ENCODE measurements around the gene ARHGEF16. TPM values are rescaled to one million over a fixed set of nuclear protein-coding genes. Genes with fewer than 3 reads are reported as not detected.

ARHGEF16 gene
- total RNA-seq, 1 experiment from 2014 or later: 25.1 TPM

DNA sequence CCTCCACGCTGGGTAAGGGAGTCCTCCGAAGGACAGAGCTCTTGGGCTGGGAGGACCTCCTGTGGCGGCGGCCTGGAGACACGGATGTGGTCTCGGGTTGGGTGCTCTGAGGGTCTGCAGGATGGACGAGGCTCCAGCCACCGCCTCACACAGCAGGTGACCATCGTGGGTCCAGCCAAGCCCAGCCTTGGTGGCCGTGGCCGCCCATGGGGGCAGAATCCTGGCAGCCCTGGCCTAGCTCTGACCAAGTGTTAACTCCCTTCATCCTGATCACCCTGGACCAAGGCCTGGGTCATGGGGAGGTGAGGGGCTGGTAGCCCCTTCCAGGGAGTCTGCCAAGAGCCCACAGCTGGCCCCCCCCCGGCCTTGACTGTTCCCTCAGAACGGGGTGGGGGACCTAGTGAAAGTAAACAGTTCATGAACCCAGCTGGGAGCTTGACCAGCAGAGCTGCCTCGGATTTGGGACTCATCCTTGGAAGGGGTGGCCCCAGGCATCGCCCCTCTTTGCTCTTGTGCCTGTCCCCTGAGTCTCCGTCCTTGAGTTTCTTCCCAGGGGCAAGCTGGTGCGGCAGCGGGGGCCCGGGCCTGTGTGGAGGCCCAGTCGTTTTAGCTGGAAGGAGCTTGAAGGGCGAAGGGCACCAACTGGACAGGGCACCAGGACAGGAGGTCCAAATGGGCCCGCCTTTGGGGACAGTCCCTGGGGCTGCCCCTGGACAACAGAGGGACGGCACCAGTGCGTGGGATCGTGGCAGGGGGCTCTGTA, 17.8 kb downstream of the ARHGEF16 start:
- H3K4me1 ChIP-seq (replicated peaks; ENCODE audit: insufficient read depth): no peaks in the 10 kb centered on the region
- intact Hi-C loops (cut with micrococcal nuclease; ENCODE audit: unreplicated experiment): no loop called here
- TF ChIP-seq EZH2 (IDR thresholded peaks at IDR 0.05; ENCODE audit: low read depth): no peak
- TF ChIP-seq, protein P1, sequence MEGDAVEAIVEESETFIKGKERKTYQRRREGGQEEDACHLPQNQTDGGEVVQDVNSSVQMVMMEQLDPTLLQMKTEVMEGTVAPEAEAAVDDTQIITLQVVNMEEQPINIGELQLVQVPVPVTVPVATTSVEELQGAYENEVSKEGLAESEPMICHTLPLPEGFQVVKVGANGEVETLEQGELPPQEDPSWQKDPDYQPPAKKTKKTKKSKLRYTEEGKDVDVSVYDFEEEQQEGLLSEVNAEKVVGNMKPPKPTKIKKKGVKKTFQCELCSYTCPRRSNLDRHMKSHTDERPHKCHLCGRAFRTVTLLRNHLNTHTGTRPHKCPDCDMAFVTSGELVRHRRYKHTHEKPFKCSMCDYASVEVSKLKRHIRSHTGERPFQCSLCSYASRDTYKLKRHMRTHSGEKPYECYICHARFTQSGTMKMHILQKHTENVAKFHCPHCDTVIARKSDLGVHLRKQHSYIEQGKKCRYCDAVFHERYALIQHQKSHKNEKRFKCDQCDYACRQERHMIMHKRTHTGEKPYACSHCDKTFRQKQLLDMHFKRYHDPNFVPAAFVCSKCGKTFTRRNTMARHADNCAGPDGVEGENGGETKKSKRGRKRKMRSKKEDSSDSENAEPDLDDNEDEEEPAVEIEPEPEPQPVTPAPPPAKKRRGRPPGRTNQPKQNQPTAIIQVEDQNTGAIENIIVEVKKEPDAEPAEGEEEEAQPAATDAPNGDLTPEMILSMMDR (conservative IDR thresholded peaks at IDR 0.05): no peak
- no peaks in the 10 kb centered on the region for H3K9me3 ChIP-seq (ENCODE audit: insufficient read depth, low read depth)
- POLR2A ChIA-PET (ENCODE audit: unreplicated experiment): no interaction called here
- H4K20me1 ChIP-seq (ENCODE audit: insufficient read depth): no peaks in the 10 kb centered on the region; the same call in 1 of the 2 replicates
- no peaks in the 10 kb centered on the region for H3K36me3 ChIP-seq (ENCODE audit: low read depth)
- H3F3A ChIP-seq (ENCODE audit: insufficient read depth, low read depth): peaks cover 7% of the 10 kb centered on the region; the same call in 1 of the 2 replicates
- no peak for DNase-seq
- BruUV-seq (replicated peaks): no TSS peak
- no peaks in the 10 kb centered on the region for H3K9me2 ChIP-seq (ENCODE audit: insufficient read depth)
- no peak overlapping the region for H3K4me3 ChIP-seq
- no peaks in the 10 kb centered on the region for H3K79me2 ChIP-seq (ENCODE audit: low read depth)
- H2AFZ ChIP-seq: no peak overlapping the region
- CTCF ChIA-PET: interaction anchor here (1.1 kb wide), 1 partner anchor 19 kb away, joined by 6 read pairs; no protein-coding TSS in a partner anchor
- H3K27ac ChIP-seq: no peak overlapping the region
- no peak overlapping the region for H3K4me2 ChIP-seq
- no peaks in the 10 kb centered on the region for H3K27me3 ChIP-seq (ENCODE audit: insufficient read depth, low read depth)

DNA sequence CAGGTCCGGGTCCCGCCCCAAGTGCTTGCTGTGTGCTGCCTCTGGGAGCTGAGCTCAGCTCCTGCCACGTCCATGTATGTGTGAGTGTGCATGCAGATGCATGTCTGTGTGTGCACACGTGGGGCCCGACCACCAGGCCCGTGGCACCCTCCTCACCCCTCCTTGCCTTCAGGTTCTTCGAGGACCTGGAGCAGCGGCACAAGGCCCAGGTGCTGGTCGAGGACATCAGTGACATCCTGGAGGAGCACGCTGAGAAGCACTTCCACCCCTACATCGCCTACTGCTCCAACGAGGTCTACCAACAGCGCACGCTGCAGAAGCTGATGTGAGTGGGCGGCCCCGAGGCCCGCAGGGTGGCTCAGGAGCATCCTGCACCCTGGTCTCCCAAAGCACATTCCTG, 18.4 kb downstream of the ARHGEF16 start:
- Histone ChIP-seq H3K9me3 (ENCODE audit: insufficient read depth, low read depth) (no peaks in the 10 kb centered on the region), H3K4me3 (no peak overlapping the region), H3K4me1 (replicated peaks; ENCODE audit: insufficient read depth) (no peaks in the 10 kb centered on the region), H3K27ac (no peak overlapping the region), H3K27me3 (ENCODE audit: insufficient read depth, low read depth) (no peaks in the 10 kb centered on the region), H4K20me1 (ENCODE audit: insufficient read depth) (no peaks in the 10 kb centered on the region; the same call in 1 of the 2 replicates), H3K36me3 (ENCODE audit: low read depth) (no peaks in the 10 kb centered on the region), H3K4me2 (no peak overlapping the region), H2AFZ (no peak overlapping the region), H3K9me2 (ENCODE audit: insufficient read depth) (no peaks in the 10 kb centered on the region), H3K79me2 (ENCODE audit: low read depth) (no peaks in the 10 kb centered on the region), H3F3A (ENCODE audit: insufficient read depth, low read depth) (peaks cover 12% of the 10 kb centered on the region; the same call in 1 of the 2 replicates)
- TF ChIP-seq, protein P1 (conservative IDR thresholded peaks at IDR 0.05): no peak
- TF ChIP-seq EZH2 (IDR thresholded peaks at IDR 0.05; ENCODE audit: low read depth): no peak
- no TSS peak for BruUV-seq (replicated peaks)
- no peak for DNase-seq
- ChIA-PET POLR2A (ENCODE audit: unreplicated experiment) (no interaction called here), CTCF (no interaction called here)
- intact Hi-C loops (cut with micrococcal nuclease; ENCODE audit: unreplicated experiment): no loop called here

DNA sequence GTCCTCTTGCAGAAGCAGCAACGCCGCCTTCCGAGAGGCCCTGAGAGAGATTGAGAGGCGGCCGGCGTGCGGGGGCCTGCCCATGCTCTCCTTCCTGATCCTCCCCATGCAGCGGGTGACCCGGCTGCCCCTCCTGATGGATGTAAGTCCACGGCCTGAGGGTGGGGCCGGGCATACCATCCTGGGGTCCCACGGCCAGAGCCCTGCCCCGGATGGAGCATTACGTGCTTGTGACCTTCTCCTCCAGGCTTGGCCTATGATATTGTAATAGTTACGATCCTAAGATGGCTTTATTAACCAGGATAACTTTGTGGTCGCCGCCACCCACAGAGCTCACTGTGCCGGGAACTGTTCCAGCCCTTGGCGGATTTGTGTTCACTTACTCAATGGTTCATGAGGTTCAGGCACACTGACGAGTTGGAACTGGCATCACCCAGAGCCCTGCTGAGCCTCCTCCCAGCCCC, 18.9 kb downstream of the ARHGEF16 start:
- DNase-seq: no peak
- Histone ChIP-seq H2AFZ (no peak overlapping the region), H3K79me2 (ENCODE audit: low read depth) (no peaks in the 10 kb centered on the region), H3K36me3 (ENCODE audit: low read depth) (no peaks in the 10 kb centered on the region), H3K4me2 (no peak overlapping the region), H3K9me2 (ENCODE audit: insufficient read depth) (no peaks in the 10 kb centered on the region), H3K9me3 (ENCODE audit: insufficient read depth, low read depth) (no peaks in the 10 kb centered on the region), H3K4me1 (replicated peaks; ENCODE audit: insufficient read depth) (no peaks in the 10 kb centered on the region), H3K27ac (no peak overlapping the region), H3K4me3 (no peak overlapping the region), H3F3A (ENCODE audit: insufficient read depth, low read depth) (peaks cover 12% of the 10 kb centered on the region; the same call in 1 of the 2 replicates), H4K20me1 (ENCODE audit: insufficient read depth) (no peaks in the 10 kb centered on the region; the same call in 1 of the 2 replicates), H3K27me3 (ENCODE audit: insufficient read depth, low read depth) (no peaks in the 10 kb centered on the region)
- BruUV-seq (replicated peaks): no TSS peak
- POLR2A ChIA-PET (ENCODE audit: unreplicated experiment): no interaction called here
- TF ChIP-seq, protein P1 (conservative IDR thresholded peaks at IDR 0.05): no peak
- intact Hi-C loops (cut with micrococcal nuclease; ENCODE audit: unreplicated experiment): no loop called here
- CTCF ChIA-PET: no interaction called here

All from PC-9 (cell line).